Effector memory CD8-positive, alpha-beta T cell (primary cell): ENCODE data around the gene GIGYF2.
"Not testable (repeated sequence)": the region's sequence is repeated elsewhere in the genome, so short reads cannot be mapped to it uniquely, and the experiment has no call there.

Experiments
- ATAC-seq: fragments of 150-1000 bp; cut with Tn5 transposase; replicated peaks from 2 replicates; pipeline ENCODE4 v1.10.0; 2021; ENCODE audit warnings: mild to moderate bottlenecking, moderate library complexity
- DNase-seq, 3 experiments: peaks; one replicate each; pipeline ENCODE4 v3.0.0; 2021
- H3K27ac Mint-ChIP-seq, 2 donors: one replicate each; pipeline ENCODE4 v1.8.0; 2022; ENCODE audit warnings: mild to moderate bottlenecking in 2 of 2, mixed read lengths in 2 of 2, moderate library complexity in 2 of 2
- H3K27me3 Mint-ChIP-seq, 2 donors: one replicate each; pipeline ENCODE4 v1.8.0; 2022; ENCODE audit warnings: mixed read lengths in 2 of 2
- H3K36me3 Mint-ChIP-seq: one replicate; pipeline ENCODE4 v1.8.0; 2022; ENCODE audit warnings: mild to moderate bottlenecking, moderate library complexity, mixed read lengths; ENCODE audit not compliant: insufficient read depth
- H3K4me1 Mint-ChIP-seq, 2 donors: one replicate each; pipeline ENCODE4 v1.8.0; 2022; ENCODE audit warnings: low read depth in 2 of 2, mixed read lengths in 2 of 2
- H3K4me3 Mint-ChIP-seq, 2 donors: one replicate each; pipeline ENCODE4 v1.8.0; 2022; ENCODE audit warnings: mild to moderate bottlenecking in 2 of 2, mixed read lengths in 2 of 2, moderate library complexity in 2 of 2
- H3K9me3 Mint-ChIP-seq, 2 donors: one replicate each; pipeline ENCODE4 v1.8.0; 2022; ENCODE audit warnings: mixed read lengths in 2 of 2

Gene GIGYF2

GRCh38 chr2:232668805-232669444 lies 28.2 kb upstream of the GIGYF2 start:
- ATAC-seq (no peak), DNase-seq (no peak)
- Mint-ChIP-seq H3K27ac (peak overlapping the region in 1 of 2 donors; percentile 55), H3K27me3 (peaks cover 20 to 33% of the 10 kb centered on the region in 2 donors), H3K36me3 (no peaks in the 10 kb centered on the region), H3K9me3 (no peaks in the 10 kb centered on the region), H3K4me1 (peaks cover 0 to 3% of the 10 kb centered on the region in 2 donors), H3K4me3 (no peak overlapping the region)

GRCh38 chr2:232672588-232672987 lies 24.5 kb upstream of the GIGYF2 start:
- peaks cover 4 to 7% of the 10 kb centered on the region in 2 donors for H3K4me1 Mint-ChIP-seq
- no peak for DNase-seq
- H3K36me3 Mint-ChIP-seq: no peaks in the 10 kb centered on the region
- H3K27me3 Mint-ChIP-seq: peaks cover 27 to 40% of the 10 kb centered on the region in 2 donors
- no peak overlapping the region for H3K4me3 Mint-ChIP-seq
- H3K9me3 Mint-ChIP-seq: no peaks in the 10 kb centered on the region
- H3K27ac Mint-ChIP-seq: no peak overlapping the region
- no peak for ATAC-seq

- DNase-seq: no peak
- ATAC-seq: no peak
- H3K27me3 Mint-ChIP-seq: peaks cover 31 to 35% of the 10 kb centered on the region in 2 donors
- no peaks in the 10 kb centered on the region for H3K36me3 Mint-ChIP-seq
- peaks cover 4% of the 10 kb centered on the region in 2 donors for H3K4me1 Mint-ChIP-seq
- H3K9me3 Mint-ChIP-seq: no peaks in the 10 kb centered on the region
- H3K4me3 Mint-ChIP-seq: no peak overlapping the region
- H3K27ac Mint-ChIP-seq: no peak overlapping the region
Measured at GRCh38 chr2:232674491-232674890, 22.6 kb upstream of the GIGYF2 start.

- Mint-ChIP-seq H3K4me1 (peaks cover 4% of the 10 kb centered on the region in 2 donors), H3K9me3 (no peaks in the 10 kb centered on the region), H3K27ac (no peak overlapping the region), H3K4me3 (no peak overlapping the region), H3K36me3 (no peaks in the 10 kb centered on the region), H3K27me3 (peaks cover 30 to 34% of the 10 kb centered on the region in 2 donors)
- no peak for ATAC-seq
- no peak for DNase-seq
Measured at GRCh38 chr2:232675381-232675780, 21.8 kb upstream of the GIGYF2 start.

- DNase-seq: no peak
- no peak for ATAC-seq
- H3K27ac Mint-ChIP-seq: no peak overlapping the region
- no peak overlapping the region for H3K4me3 Mint-ChIP-seq
- H3K27me3 Mint-ChIP-seq: peaks cover 28 to 58% of the 10 kb centered on the region in 2 donors
- H3K4me1 Mint-ChIP-seq: peaks cover 4% of the 10 kb centered on the region in 2 donors
- H3K36me3 Mint-ChIP-seq: no peaks in the 10 kb centered on the region
- no peaks in the 10 kb centered on the region for H3K9me3 Mint-ChIP-seq
Measured at GRCh38 chr2:232680006-232680405, 17.1 kb upstream of the GIGYF2 start.

GRCh38 chr2:232681527-232681926 lies 15.6 kb upstream of the GIGYF2 start:
- Mint-ChIP-seq H3K36me3 (no peaks in the 10 kb centered on the region), H3K4me1 (peaks cover under 1 to 2% of the 10 kb centered on the region in 2 donors), H3K27ac (no peak overlapping the region), H3K9me3 (no peaks in the 10 kb centered on the region), H3K4me3 (no peak overlapping the region), H3K27me3 (peaks cover 28 to 52% of the 10 kb centered on the region in 2 donors)
- ATAC-seq (no peak), DNase-seq (no peak)

- no peak for DNase-seq
- H3K4me1 Mint-ChIP-seq: no peaks in the 10 kb centered on the region
- no peak overlapping the region for H3K27ac Mint-ChIP-seq
- ATAC-seq: no peak
- peaks cover 27 to 52% of the 10 kb centered on the region in 2 donors for H3K27me3 Mint-ChIP-seq
- no peak overlapping the region for H3K4me3 Mint-ChIP-seq
- no peaks in the 10 kb centered on the region for H3K9me3 Mint-ChIP-seq
- no peaks in the 10 kb centered on the region for H3K36me3 Mint-ChIP-seq
Measured at GRCh38 chr2:232683368-232683767, 13.8 kb upstream of the GIGYF2 start.

GRCh38 chr2:232685391-232685790 lies 11.7 kb upstream of the GIGYF2 start:
- ATAC-seq, H3K4me3 Mint-ChIP-seq, H3K9me3 Mint-ChIP-seq, DNase-seq, H3K27ac Mint-ChIP-seq, H3K4me1 Mint-ChIP-seq, H3K36me3 Mint-ChIP-seq: not testable (repeated sequence)
- H3K27me3 Mint-ChIP-seq: peaks cover 12 to 34% of the 10 kb centered on the region in 2 donors

- H3K4me3 Mint-ChIP-seq: no peak overlapping the region
- DNase-seq (no peak), ATAC-seq (no peak)
- H3K27ac Mint-ChIP-seq: no peak overlapping the region
- no peaks in the 10 kb centered on the region for H3K4me1 Mint-ChIP-seq
- peaks cover 0 to 19% of the 10 kb centered on the region in 2 donors for H3K27me3 Mint-ChIP-seq
- no peaks in the 10 kb centered on the region for H3K36me3 Mint-ChIP-seq
- no peaks in the 10 kb centered on the region for H3K9me3 Mint-ChIP-seq
Measured at GRCh38 chr2:232687382-232688160, 9.6 kb upstream of the GIGYF2 start.

- H3K36me3 Mint-ChIP-seq: no peaks in the 10 kb centered on the region
- H3K27me3 Mint-ChIP-seq: peaks cover 0 to 13% of the 10 kb centered on the region in 2 donors
- no peak overlapping the region for H3K4me3 Mint-ChIP-seq
- H3K4me1 Mint-ChIP-seq: no peaks in the 10 kb centered on the region
- H3K27ac Mint-ChIP-seq: no peak overlapping the region
- H3K9me3 Mint-ChIP-seq: no peaks in the 10 kb centered on the region
- DNase-seq (no peak), ATAC-seq (no peak)
Measured at GRCh38 chr2:232688201-232688600, 8.9 kb upstream of the GIGYF2 start.

- no peak for DNase-seq
- Mint-ChIP-seq H3K27me3 (peaks cover 0 to 1% of the 10 kb centered on the region in 2 donors), H3K4me1 (no peaks in the 10 kb centered on the region)
Measured at GRCh38 chr2:232689152-232689910, 7.8 kb upstream of the GIGYF2 start.

GRCh38 chr2:232691117-232691516 lies 6.0 kb upstream of the GIGYF2 start:
- not testable (repeated sequence) for H3K9me3 Mint-ChIP-seq, H3K4me1 Mint-ChIP-seq, H3K4me3 Mint-ChIP-seq, ATAC-seq, H3K27ac Mint-ChIP-seq, DNase-seq, H3K36me3 Mint-ChIP-seq, H3K27me3 Mint-ChIP-seq

More at GRCh38 chr2:232689152-232689910, 7.8 kb upstream of the GIGYF2 start:
- Mint-ChIP-seq H3K27ac (no peak overlapping the region), H3K36me3 (no peaks in the 10 kb centered on the region), H3K4me3 (no peak overlapping the region), H3K9me3 (no peaks in the 10 kb centered on the region)
- ATAC-seq: no peak

- ATAC-seq: no peak
- no peaks in the 10 kb centered on the region for H3K9me3 Mint-ChIP-seq
Measured at GRCh38 chr2:232693344-232693743, 3.8 kb upstream of the GIGYF2 start.

More at GRCh38 chr2:232693344-232693743, 3.8 kb upstream of the GIGYF2 start:
- Mint-ChIP-seq H3K4me1 (peaks cover 8 to 11% of the 10 kb centered on the region in 2 donors), H3K4me3 (no peak overlapping the region), H3K27ac (no peak overlapping the region), H3K36me3 (peaks cover 16% of the 10 kb centered on the region), H3K27me3 (no peaks in the 10 kb centered on the region)
- DNase-seq: no peak
